ENCODE results near the gene EFR3B.
"Not testable (repeated sequence)": the region's sequence is repeated elsewhere in the genome, so short reads cannot be mapped to it uniquely, and the experiment has no call there.

EFR3B gene

GRCh38 chr2:25158096-25158852, 116.4 kb downstream of the EFR3B start:
- DNase-seq, result no peak

DNA sequence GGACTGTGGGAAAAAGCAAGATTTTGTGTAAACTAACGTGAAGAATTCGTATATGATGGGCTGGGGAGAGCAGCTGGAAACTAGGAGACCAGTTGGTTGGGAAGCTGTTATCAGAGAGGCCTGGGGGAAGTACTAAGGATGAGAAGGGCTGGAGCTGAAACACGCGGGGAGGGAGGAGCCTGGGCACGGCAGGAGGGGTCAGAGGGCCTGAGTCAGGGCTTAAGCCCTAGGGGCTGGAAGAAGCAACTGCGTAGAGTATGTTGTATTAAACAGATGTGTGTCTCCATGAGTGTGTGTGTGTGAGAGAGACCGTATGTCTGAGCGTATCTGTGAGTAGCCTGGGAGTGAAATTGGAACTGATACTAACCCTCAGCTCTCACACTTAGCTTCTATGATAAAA, 118.1 kb downstream of the EFR3B start:
- no peak for DNase-seq

GRCh38 chr2:25160376-25160775, 118.5 kb downstream of the EFR3B start:
- no peak for DNase-seq

- no peak for DNase-seq
Measured at GRCh38 chr2:25161055-25161781, 119.3 kb downstream of the EFR3B start.

- not testable (repeated sequence) for DNase-seq
Measured at GRCh38 chr2:25162061-25162460, 120.2 kb downstream of the EFR3B start.

DNA sequence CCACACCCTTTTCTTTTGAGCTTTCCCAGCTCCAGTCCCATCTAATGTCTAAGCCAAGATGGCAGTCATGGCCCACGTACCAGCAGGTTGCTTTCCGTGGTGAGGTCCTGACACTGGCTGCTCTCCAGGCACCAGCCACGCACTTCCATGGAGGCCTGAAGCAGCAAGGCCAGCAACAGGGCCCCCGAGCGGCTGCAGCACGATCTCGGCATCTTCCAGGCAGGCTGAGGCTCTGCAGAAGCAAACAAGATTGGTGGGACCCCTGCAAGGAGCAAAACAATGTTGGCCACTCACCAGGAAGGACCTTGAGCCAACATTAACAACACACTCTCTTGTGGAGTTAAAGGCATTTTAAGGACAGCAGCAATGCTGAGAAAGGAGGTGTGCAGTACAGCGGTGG, 122.7 kb downstream of the EFR3B start:
- no peak for DNase-seq

GRCh38 chr2:25165992-25166875, 124.4 kb downstream of the EFR3B start:
- DNase-seq, result peak; percentile 22

- peak; percentile 23 for DNase-seq
Measured at GRCh38 chr2:25168256-25169072, 126.6 kb downstream of the EFR3B start, which contains the start of gene POMC. Gene POMC, minus strand, starts transcription at chr2:25168580. Its CDS starts 3,808 bp downstream, at chr2:25164772.

GRCh38 chr2:25169073-25169470, 127.2 kb downstream of the EFR3B start:
- DNase-seq, result no peak

DNA sequence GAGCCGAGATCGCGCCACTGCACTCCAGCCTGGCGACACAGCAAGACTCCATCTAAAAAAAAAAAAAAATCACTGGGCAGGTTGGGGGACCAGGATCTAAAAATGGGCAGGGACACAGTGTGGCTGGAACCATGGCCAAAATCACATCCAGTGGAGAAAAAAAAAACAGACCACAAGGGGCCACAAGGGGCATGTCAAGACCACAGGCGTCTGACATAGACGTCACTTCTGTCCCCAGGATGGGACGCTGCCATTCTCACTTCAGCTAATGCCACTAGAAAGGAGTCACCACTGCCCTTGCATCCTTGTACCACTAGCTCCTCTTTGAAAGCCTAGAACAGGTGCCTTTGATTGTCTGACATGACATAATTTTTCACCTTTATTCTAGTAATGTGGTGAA, 129.0 kb downstream of the EFR3B start:
- DNase-seq, result no peak

GRCh38 chr2:25173719-25174118, 131.8 kb downstream of the EFR3B start:
- no peak for DNase-seq

GRCh38 chr2:25174192-25174861, 132.5 kb downstream of the EFR3B start:
- no peak for DNase-seq

DNA sequence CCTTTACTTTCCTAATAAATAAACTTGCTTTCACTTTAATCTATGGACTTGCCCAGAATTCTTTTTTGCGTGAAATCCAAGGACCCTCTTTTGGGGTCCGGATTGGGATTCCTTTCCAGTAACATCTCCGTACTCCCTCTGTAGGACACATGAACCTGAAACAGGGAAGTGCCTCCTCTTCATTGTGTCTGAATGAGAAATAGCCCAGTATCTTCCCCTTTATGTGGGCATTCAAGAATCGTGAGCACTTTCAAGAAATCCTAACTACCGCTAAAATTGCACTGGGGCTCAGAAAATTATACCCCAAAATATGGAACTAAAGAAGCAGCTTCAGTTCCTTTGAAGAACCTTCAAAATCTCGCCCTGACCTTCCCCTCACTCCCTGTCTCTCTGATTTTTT, 134.3 kb downstream of the EFR3B start:
- no peak for DNase-seq

DNA sequence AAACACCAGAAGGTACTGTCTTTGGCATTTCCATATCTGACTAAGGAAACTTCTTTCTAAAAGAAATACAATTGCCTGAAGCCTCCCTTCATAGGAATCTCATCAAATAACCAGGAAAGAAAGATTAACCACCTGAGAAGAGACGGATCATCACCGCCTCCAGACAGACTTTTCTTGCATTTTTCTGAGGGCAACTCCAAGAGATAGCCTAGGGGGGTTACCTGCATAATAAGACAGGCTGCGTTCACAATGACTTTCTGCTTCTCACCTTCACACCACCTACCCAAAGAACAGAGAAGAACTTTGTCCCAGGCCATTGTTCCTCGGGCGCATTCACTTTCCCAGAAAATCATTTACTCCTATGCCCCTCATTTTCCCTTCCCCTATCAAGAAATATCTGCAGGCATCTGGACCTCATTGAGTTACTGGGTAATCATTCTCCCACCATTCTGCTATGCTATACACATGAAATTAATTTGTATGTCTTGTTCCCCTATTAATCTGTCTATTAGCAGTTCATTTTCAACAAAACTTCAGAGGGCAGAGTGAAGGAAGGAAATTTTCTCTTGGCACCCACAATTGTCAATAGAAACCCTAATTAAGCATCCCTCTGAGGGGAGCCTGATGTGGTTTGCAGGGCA, 134.8 kb downstream of the EFR3B start:
- no peak for DNase-seq

GRCh38 chr2:25177211-25177611, 135.3 kb downstream of the EFR3B start:
- DNase-seq, result no peak

- no peak for DNase-seq
Measured at GRCh38 chr2:25178976-25179375, 137.1 kb downstream of the EFR3B start.

DNA sequence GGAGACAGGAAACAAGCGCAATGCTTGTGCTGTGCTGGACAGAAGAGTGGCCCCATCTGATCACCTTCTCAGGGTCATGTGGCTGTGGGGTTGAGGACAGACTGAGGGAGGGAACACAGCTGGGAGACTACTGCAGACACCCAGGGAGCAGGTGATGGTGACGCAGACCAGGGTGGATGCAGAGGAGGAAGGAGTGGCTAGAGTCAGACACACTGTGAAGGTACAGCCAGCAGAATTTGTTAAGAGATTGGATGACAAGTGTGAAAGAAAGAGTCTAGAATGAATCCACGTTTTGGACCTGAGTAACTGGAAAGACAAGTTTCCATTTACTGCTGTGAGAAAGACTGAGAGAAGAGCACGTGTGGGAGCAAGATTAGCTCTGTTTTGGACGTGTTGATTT, 142.4 kb downstream of the EFR3B start:
- DNase-seq, result no peak

GRCh38 chr2:25187729-25188350, 146.0 kb downstream of the EFR3B start:
- DNase-seq, result no peak

DNA sequence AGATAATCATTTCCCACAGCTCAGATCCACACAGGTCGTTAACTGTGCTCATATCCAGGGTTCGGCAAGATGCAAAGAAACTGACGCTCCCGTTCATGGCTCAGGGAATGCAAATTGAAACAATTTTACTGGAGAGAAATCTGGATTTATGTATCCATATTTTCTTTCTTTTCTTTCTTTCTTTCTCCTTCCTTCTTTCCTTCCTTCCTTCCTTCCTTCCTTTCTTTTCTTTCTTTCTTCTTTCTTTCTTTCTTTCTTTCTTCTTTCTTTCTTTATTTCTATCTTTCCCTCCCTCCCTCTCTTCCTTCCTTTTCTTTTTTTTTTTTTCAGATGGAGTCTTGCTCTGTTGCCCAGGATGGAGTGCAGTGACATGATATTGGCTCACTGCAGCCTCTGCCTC, 146.5 kb downstream of the EFR3B start:
- DNase-seq, result no peak

DNA sequence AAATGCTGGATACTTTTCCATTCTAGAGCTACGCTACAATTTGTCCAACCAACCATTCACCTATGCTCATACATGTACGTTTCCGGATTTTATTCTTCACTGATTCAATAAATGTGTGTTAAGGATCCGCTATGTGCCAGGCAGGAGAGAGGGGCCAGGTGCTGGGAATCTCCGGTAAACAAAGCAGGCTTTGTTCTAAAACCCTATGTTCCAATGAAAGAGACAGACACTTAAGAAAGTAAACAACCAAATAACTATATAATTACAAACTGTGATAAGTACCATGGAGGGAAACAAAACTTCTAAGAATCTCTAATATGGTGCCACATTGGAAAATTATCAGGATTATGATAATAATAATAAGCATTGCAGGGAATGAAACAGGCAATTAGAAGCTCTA, 148.7 kb downstream of the EFR3B start:
- DNase-seq, result peak; percentile 30

DNA sequence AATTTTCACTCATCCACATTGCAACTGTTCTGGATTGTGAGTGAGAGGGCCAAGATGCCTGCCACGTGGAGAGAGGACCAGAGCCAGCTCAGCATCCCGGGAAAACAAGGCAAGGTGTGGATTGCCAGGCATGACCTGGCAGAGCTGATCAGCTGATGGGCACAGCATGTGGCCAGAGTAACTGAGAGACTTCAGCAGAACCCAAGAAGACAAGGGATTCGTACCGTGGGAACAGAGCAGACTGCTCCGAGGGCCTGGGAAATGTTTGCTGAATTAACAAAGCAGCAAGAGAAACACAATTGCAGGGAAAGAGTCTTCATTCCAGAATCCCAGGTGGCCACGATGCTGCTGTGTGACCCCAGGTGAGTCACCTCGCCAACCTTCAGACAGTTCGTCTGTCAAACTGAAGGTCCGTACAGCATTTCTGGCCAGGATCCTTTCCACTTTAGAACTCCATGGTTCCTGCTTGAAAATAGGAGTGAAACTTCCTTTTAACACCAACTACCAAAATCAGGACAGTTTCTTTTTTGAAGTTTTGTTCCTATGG, 152.8 kb downstream of the EFR3B start:
- DNase-seq, result no peak

Data from NCI-H526 treated with DMSO at 0.1 percent for 48 hours (cell line).